GM21619 (cell line): ENCODE measurements around the gene SERTAD4.
"Not testable (repeated sequence)": the region's sequence is repeated elsewhere in the genome, so short reads cannot be mapped to it uniquely, and the experiment has no call there.

Source experiments
- ATAC-seq: cut with Tn5 transposase; IDR thresholded peaks from one replicate; pipeline ENCODE4 v1.9.1; 2021; ENCODE audit not compliant: unreplicated experiment

Gene SERTAD4

DNA sequence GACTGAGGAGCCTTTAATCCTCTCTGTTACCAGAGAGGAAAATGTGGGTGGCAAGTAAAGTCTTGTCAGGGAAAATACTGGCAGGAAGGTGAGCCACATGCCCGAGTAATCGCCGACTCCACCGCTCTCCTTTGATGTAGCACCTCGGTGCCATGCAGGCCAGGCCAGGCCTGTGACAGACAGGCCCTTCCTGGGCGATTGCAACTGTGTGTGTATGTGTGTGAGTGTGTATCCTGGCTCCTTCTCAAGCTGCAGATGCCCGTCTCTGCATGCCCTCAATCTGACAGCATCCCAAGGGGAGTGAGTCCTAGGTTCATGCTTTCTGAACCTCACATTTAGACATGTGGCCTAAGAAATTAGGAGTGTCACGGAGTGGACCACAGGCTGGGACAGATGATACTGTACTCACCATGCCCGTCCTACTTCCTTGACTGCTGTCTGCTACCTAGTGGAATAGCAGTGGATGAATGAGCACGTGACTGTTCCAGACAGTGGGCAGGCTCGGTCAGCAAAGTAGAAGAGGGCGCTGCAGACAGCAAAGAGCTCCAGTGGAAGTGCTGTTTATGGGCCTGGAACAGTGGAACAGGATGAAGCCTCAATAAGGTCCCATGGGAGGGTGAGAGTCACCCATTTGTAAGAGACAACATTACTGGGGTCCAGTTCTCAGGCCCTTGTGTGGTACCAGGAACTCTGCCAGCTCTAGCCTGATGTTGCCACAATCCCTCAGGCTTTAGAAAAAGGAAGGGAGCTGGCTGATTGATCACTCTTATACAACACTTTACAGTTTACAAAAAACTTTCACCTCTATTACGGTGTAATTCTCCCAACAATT, 25.3 kb downstream of the SERTAD4 start:
- ATAC-seq = no peak

DNA sequence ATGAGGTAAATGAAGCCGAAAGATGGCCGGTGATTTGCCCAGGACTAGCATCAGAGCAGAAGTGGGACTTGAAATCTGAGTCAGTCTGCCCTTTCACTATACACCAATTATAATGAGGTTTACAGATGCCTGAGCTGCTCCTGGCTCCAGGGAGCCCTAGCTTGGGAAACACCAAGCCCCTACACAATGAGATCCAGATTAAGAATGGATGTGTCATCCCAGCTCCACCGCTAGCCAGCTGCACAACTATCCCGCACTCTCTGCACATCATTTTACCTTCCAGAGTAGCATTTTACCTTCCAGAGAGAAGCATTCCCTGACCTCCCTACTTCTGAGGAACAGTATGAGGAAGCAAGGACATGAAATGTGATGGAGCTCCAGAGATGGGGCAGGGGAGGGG, 27.0 kb downstream of the SERTAD4 start:
- no peak for ATAC-seq

GRCh38 chr1:210260096-210260495, 27.5 kb downstream of the SERTAD4 start:
- no peak for ATAC-seq

GRCh38 chr1:210262167-210262896, 29.7 kb downstream of the SERTAD4 start:
- no peak for ATAC-seq

- ATAC-seq = no peak
Observed at GRCh38 chr1:210262897-210263272, 30.3 kb downstream of the SERTAD4 start.

DNA sequence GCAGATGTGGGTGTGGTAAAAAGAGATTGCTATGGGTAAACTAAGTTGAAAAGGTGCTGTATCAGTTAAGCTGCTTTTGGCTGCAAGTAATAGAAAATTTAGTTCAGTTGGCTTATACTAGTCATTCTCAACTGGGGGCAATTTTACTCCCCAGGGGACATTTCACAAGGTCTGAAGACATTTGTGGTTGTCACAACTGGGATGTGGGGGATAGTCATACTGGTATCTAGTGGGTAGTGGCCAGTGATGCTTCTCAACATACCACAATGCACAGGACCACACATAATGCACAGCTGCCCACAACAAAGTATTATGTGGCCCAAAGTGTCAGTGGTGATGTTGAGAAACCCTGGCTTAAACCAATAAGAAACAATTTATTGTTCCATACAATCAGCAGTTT, 31.4 kb downstream of the SERTAD4 start:
- ATAC-seq = no peak

DNA sequence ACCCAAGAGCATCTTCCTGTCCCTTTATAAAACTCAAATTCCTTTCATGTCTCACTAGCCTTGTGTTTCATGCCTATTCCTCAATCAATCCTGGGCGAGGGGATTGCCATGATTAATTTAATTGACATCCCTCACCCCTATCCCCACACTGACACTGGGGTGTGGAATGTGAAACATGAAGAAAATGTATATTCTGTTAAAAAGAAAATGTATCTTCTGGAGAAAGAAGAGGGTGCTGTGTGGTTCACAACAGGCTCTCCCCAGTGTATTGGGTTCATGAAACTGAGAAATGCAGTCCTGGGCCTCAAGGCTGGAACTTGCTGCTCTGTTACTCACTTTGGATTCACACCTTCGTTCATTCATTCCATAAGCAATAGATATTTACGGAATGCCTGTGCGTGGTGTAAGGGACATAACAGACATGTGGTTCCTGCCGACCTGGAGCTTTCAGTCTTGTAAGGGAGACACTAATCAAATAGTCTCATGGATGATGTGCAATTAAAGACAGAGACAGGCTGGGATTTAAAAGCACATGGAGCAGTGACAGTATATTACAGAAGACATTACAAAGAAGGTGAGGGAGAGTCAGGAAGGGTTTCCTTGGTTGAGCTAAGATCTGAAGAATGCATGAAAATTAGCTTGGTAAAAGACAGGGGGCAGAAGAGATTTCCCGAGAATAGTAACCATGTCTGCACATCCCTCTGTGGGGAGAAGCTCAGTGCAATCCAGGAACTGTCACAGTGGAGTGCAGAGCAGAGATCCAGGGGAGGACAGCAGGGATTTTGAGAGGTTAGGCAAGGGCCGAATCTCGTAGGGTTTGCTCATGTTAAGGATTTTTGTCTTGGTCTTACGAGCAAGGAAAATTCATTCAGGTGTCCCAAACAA, 32.1 kb downstream of the SERTAD4 start:
- ATAC-seq = no peak

- not testable (repeated sequence) for ATAC-seq
Observed at GRCh38 chr1:210265392-210265955, 32.9 kb downstream of the SERTAD4 start.

DNA sequence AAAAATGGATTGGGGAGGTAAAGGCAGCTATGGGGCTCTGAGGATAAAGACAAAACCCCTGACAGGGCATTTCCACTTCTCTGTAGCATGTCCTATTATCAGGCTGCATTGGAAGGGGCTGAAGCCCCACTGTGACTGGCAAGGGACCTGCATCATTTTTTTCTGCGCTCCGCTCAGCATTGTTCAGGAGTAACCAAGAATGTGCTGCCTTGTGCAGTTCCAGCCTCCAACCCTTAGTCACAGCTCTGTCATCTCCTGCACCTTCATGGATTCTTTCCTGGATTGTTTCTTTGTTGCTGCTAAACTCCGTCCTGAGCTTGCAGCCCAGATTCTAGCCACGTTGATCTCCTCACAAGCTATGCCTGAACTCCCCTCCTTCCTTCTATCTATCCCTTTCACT, 37.4 kb downstream of the SERTAD4 start:
- no peak for ATAC-seq

DNA sequence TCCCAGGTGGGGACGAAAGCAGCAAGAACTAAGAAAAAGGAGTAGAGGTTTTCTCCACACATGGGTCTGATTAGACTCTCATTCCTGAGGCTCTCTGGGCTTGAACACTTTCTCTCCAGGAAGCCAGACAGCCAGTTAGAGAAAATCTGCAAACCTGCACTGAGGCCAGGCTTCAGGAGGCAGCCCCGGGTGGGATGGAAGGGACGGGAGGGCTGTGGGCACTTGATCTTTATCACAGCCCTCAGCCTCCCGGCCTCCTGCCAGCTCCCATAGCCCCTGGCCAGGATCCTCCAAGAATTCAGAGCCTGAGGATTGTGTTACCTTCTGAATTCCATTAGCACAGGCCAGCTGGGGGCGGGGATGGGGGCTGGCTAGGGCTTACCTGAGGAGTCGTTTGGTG, 40.1 kb downstream of the SERTAD4 start:
- ATAC-seq = no peak

GRCh38 chr1:210280221-210280620, 47.6 kb downstream of the SERTAD4 start:
- ATAC-seq = no peak

DNA sequence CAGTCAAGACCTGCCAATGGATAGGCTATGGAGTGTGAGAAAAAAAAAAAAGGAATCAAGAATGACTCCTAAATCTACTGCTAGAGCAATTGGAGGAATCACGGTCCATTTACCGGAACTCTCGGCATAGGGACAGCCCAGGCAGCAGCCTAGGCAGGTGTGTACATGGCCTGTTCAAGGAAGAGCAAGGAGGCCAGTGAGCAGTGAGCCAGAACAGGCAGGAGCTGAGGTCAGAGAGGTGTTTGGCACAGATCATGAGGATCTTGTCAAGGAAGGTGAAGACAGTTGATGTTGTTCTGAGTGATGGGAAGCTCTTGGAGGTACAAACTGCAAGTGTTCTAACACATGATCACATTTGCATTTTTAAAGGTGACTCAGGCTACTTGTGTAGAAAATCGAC, 55.5 kb downstream of the SERTAD4 start:
- no peak for ATAC-seq

DNA sequence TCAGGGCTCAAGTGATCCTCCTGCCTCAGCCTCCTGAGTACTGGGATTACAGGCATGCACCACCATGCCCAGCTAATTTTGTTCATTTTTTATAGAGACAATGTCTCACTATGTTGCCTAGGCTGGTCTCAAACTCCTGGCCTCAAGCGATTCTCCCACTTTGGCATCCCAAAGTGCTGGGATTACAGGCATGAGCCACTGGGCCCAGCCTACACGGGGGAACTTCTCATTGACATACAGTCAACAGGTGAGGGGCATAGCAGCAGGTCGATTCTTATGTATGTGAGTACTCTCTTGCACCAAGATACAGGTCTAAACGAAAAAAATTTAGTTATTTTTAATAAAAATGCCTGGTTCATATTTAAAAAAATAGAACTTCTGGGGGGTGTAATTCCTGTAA, 56.7 kb downstream of the SERTAD4 start:
- ATAC-seq = no peak

DNA sequence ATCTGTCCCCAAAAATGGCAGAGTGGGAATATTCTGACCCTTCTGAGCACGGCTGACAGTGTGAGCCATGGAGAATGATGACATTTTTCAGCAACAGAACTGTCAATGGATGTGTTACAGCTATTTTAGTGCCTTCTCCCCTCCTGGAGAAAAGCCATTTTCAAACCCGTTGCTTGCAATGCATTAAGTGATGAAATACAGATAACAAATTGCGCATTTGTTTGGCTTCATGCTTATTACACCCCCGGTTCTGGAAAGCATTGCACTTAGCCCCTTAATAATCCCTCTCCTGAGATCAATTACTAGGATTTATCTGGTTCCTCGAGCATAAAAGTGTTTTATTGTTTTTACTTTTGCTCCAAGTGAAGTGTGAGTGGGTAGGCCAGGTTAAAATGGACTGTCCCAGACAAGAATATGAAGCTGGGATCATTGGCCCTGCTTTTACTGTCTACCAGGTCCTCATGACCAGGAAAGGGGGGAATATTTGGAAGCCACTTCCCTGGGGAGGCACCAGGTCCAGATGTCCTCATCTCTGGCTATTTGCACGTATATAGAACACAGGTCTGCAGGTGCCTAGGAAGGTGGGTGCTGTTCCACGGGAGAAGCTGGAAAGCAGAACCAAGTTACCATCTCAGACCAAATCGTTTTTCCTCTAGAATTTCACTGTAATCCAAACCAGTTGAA, 58.6 kb downstream of the SERTAD4 start:
- no peak for ATAC-seq

- no peak for ATAC-seq
Observed at GRCh38 chr1:210291786-210292230, 59.2 kb downstream of the SERTAD4 start.

DNA sequence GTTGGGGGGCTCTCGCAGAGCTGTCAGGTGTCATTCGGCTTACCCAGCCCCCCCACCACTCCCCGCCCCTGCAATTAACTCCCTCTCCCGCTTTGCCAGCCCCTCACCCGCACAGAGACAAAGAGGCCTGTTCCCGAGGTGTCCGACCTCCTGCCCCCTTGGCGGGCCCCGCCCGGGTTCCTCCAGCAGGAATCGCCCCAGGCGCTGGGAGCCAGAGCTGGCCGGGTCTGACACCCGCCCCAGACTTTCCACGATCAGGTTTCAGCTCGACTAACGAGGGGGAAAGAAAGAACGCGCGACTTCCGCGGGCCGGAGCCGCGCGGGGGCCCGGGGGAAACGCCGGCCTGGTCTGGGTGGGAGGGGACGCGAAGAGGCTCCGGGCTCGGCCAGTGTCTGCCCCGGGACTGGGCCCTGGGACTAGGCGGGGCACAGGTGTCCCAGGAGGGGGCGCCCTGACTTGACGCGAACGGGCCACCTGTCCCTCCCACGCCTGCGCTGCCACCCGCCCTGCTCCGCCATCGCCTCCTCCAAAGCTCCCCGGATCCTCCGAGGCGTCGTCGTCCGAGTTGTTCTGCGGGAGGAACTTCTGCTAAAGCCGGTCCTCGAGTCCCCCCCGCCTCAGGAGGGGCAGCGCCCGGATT, 59.8 kb downstream of the SERTAD4 start:
- peak; percentile 81 for ATAC-seq

DNA sequence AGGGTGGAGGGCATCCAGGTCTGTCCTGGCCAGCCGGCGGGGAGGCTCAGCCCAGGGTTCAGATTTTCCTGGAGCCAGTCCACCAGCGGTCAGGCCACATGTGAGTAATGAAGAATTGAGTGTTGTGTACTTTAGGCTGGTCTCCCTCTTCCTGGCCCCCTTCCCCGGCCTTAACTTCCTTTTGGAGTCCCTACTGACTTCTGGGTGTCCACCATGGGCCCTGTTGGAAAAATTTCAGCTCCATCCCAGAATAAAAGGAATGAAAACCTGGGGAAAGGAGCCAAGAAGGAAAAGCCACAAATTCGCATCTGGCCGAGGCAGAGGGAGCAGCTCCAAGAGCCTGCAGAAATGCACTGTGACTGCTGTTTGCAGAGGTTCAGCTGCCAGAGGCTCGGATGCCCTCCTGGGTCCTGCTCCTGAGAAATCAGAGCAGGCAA, 60.6 kb downstream of the SERTAD4 start:
- no peak for ATAC-seq

DNA sequence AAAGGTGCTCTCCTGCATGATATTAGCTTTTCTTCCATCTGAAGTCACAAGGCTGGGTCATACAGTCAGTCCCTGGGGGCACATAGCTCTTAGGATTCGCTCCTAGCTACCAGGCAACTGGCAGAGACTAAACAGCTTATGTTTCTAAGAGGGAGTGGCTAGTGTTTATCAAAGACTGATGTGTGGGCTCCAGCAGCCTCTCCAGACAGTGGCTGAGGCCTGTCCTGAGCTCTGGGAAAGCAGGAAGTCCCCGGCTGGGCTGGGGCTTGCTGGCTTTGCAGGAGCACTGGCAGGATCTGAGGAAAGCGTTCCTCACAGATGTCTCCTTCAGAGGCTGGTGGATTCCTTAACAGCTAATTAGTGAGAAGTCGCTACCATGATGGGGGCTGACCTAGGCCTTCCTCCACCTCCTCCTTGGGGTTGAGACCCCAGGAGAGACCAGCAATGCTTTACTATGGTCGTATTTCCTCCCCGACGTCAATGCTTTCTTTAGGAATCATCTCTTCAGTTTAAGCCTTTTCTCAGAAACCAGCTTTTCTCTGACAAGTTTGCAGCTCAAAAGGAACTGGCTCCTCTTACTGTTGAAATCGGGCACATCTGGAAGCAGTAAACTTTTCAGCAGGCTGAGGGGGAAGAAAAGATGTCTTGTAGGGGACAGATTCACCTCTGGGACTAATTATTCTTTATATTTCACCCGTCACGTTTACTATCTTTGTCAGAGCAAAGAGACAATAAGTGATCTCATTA, 62.6 kb downstream of the SERTAD4 start:
- no peak for ATAC-seq
